ENCODE measurements around the gene MED29.

GRCh38 chr19:39412867-39413271, 21.7 kb downstream of the MED29 start:
- no peak for TF ChIP-seq POLR2A (IDR thresholded peaks at IDR 0.05)
- TF ChIP-seq CTCF (IDR thresholded peaks at IDR 0.05) = peak in 2 of 7 experiments; percentile 4 to 60

Measured in body of pancreas (tissue), 4 donors.